Measurements from ENCODE around the gene PIP5K1C. TPM values are rescaled to one million over a fixed set of nuclear protein-coding genes. Genes with fewer than 3 reads are reported as not detected.

PIP5K1C gene
- total RNA-seq, 1 experiment from 2014 or later: 35.5 TPM

GRCh38 chr19:3736106-3736724 lies 35.9 kb upstream of the PIP5K1C start:
- no peaks in the 10 kb centered on the region for H3K36me3 ChIP-seq (ENCODE audit: insufficient read depth, low read length, poor library complexity, severe bottlenecking)
- ChIA-PET CTCF (no interaction called here), POLR2A (ENCODE audit: low non-redundant PET) (no interaction called here)
- H3K4me3 ChIP-seq (ENCODE audit: low read depth, low read length, poor library complexity, severe bottlenecking): no peak overlapping the region
- H3K9me3 ChIP-seq (ENCODE audit: low read depth, low read length, poor library complexity, severe bottlenecking): no peaks in the 10 kb centered on the region
- BruUV-seq (replicated peaks): no TSS peak
- no peak overlapping the region for H3K27ac ChIP-seq (ENCODE audit: low read depth, low read length, poor library complexity, severe bottlenecking)
- no peak for DNase-seq (ENCODE audit: low spot score)
- intact Hi-C loops (cut with micrococcal nuclease; ENCODE audit: unreplicated experiment): no loop called here
- TF ChIP-seq, protein P1, sequence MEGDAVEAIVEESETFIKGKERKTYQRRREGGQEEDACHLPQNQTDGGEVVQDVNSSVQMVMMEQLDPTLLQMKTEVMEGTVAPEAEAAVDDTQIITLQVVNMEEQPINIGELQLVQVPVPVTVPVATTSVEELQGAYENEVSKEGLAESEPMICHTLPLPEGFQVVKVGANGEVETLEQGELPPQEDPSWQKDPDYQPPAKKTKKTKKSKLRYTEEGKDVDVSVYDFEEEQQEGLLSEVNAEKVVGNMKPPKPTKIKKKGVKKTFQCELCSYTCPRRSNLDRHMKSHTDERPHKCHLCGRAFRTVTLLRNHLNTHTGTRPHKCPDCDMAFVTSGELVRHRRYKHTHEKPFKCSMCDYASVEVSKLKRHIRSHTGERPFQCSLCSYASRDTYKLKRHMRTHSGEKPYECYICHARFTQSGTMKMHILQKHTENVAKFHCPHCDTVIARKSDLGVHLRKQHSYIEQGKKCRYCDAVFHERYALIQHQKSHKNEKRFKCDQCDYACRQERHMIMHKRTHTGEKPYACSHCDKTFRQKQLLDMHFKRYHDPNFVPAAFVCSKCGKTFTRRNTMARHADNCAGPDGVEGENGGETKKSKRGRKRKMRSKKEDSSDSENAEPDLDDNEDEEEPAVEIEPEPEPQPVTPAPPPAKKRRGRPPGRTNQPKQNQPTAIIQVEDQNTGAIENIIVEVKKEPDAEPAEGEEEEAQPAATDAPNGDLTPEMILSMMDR (conservative IDR thresholded peaks at IDR 0.05; ENCODE audit: low read depth, low read length): no peak
- no peak for TF ChIP-seq EZH2 (IDR thresholded peaks at IDR 0.05; ENCODE audit: borderline replicate concordance, low read depth, low read length, poor library complexity, severe bottlenecking)
- no peaks in the 10 kb centered on the region for H3K27me3 ChIP-seq (replicated peaks; ENCODE audit: insufficient read depth, low read depth, low read length, poor library complexity)
- H3K4me1 ChIP-seq (ENCODE audit: insufficient read depth, low read length, poor library complexity, severe bottlenecking): no peaks in the 10 kb centered on the region

DNA sequence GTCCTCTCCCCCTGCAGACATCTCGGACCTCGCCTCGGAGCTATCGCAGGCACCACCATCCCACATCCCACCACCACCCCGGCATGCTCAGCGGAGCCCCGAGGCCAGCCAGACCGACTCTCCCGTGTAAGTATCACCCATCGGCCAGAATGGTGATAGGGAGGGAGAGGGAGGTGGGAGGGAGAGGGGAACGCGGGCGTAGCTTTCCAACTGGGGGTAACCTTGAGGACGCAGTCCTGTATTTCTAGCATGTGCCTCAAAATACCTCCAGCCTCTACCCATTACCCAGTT lies 34.0 kb upstream of the PIP5K1C start:
- no peak for DNase-seq (ENCODE audit: low spot score)
- Histone ChIP-seq H3K27me3 (replicated peaks; ENCODE audit: insufficient read depth, low read depth, low read length, poor library complexity) (no peaks in the 10 kb centered on the region), H3K36me3 (ENCODE audit: insufficient read depth, low read length, poor library complexity, severe bottlenecking) (no peaks in the 10 kb centered on the region), H3K27ac (ENCODE audit: low read depth, low read length, poor library complexity, severe bottlenecking) (no peak overlapping the region), H3K4me3 (ENCODE audit: low read depth, low read length, poor library complexity, severe bottlenecking) (no peak overlapping the region), H3K4me1 (ENCODE audit: insufficient read depth, low read length, poor library complexity, severe bottlenecking) (no peaks in the 10 kb centered on the region), H3K9me3 (ENCODE audit: low read depth, low read length, poor library complexity, severe bottlenecking) (no peaks in the 10 kb centered on the region)
- intact Hi-C loops (cut with micrococcal nuclease; ENCODE audit: unreplicated experiment): no loop called here
- BruUV-seq (replicated peaks): no TSS peak
- CTCF ChIA-PET: no interaction called here
- no peak for TF ChIP-seq EZH2 (IDR thresholded peaks at IDR 0.05; ENCODE audit: borderline replicate concordance, low read depth, low read length, poor library complexity, severe bottlenecking)
- TF ChIP-seq, protein P1 (conservative IDR thresholded peaks at IDR 0.05; ENCODE audit: low read depth, low read length): no peak
- POLR2A ChIA-PET (ENCODE audit: low non-redundant PET): no interaction called here

DNA sequence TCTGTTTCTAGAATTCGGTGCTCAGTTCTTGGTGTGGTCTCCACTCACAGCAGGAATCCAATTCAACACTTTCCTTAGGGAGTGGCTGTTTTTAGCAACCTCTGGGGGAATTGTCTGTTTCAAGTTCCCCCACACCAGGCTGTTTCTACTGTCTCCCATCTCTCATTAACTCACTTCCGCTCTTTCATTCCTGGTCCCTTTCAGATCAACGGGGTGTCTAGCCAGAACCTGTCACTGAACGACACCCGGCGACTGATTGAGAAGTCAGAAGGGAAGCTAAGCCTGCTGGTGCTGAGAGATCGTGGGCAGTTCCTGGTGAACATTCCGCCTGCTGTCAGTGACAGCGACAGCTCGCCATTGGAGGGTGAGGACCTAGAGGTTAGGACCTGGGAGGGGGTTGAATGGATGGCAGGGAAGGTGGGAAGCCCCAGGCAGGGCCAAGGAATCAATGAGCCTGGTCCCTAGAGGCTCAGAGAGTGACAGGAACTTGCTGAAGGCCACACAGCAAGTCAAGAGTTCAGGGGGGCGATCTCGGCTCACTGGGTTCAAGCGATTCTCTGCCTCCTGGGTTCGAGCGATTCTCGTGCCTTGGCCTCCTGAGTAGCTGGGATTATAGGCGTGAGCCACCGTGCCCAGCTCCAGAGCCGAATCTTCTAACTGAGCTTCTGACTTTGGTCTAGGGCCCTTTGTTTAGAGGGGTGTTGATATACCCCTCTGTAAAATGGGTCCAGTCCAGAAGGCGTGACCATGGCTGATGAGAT lies 33.5 kb upstream of the PIP5K1C start:
- ChIA-PET POLR2A (ENCODE audit: low non-redundant PET) (no interaction called here), CTCF (no interaction called here)
- intact Hi-C loops (cut with micrococcal nuclease; ENCODE audit: unreplicated experiment): no loop called here
- Histone ChIP-seq H3K4me1 (ENCODE audit: insufficient read depth, low read length, poor library complexity, severe bottlenecking) (no peaks in the 10 kb centered on the region), H3K4me3 (ENCODE audit: low read depth, low read length, poor library complexity, severe bottlenecking) (no peak overlapping the region), H3K27ac (ENCODE audit: low read depth, low read length, poor library complexity, severe bottlenecking) (no peak overlapping the region), H3K9me3 (ENCODE audit: low read depth, low read length, poor library complexity, severe bottlenecking) (no peaks in the 10 kb centered on the region), H3K36me3 (ENCODE audit: insufficient read depth, low read length, poor library complexity, severe bottlenecking) (no peaks in the 10 kb centered on the region), H3K27me3 (replicated peaks; ENCODE audit: insufficient read depth, low read depth, low read length, poor library complexity) (no peaks in the 10 kb centered on the region)
- DNase-seq (ENCODE audit: low spot score): peak; percentile 69
- no TSS peak for BruUV-seq (replicated peaks)
- TF ChIP-seq, protein P1 (conservative IDR thresholded peaks at IDR 0.05; ENCODE audit: low read depth, low read length): no peak
- no peak for TF ChIP-seq EZH2 (IDR thresholded peaks at IDR 0.05; ENCODE audit: borderline replicate concordance, low read depth, low read length, poor library complexity, severe bottlenecking)
